H1 (cell line): ENCODE results near the gene PXDN. TPM values are rescaled to one million over a fixed set of nuclear protein-coding genes. Genes with fewer than 3 reads are reported as not detected.
A peak's percentile ranks its signal among the peaks of the same experiment; 100 is the strongest.

Experiments
- CTCF ChIA-PET: fragments of 300-600 bp; sonication (Branson Sonifier 250); formaldehyde crosslinking; loops from one replicate; lab custom pipeline; 2021; ENCODE audit not compliant: partially characterized antibody; lab: Charles Lee
- POLR2A ChIA-PET: fragments of 300-600 bp; sonication (Branson Sonifier 250); formaldehyde crosslinking; loops from one replicate; lab custom pipeline; 2021; ENCODE audit warnings: inconsistent platforms; ENCODE audit not compliant: partially characterized antibody; lab: Charles Lee
- DNase-seq, 2 experiments: peaks; one replicate each; pipeline versions ENCODE4 v3.0.0 to v3.0.0-alpha.2; 2010 to 2022; ENCODE audit warnings: low spot score in 2 of 2, low read depth in 1 of 2, mixed read lengths in 1 of 2
- FAIRE-seq: peaks from 2 replicates; lab custom pipeline; 2011; peaks lifted over from hg19 to GRCh38; lab: Jason Lieb, UNC
- H2AFZ ChIP-seq: 2 replicates; pipeline ENCODE4 v1.8.1; 2012; ENCODE audit warnings: low read length, inconsistent platforms
- H2AK5ac ChIP-seq: 2 replicates; pipeline ENCODE4 v1.6.1; 2013; ENCODE audit warnings: low read depth, low read length
- H2BK120ac ChIP-seq: replicated peaks from 2 replicates; pipeline ENCODE3; 2013; ENCODE audit warnings: low read depth, low read length, inconsistent platforms
- H2BK12ac ChIP-seq: 2 replicates; pipeline ENCODE4 v1.6.1; 2013; ENCODE audit warnings: low read depth, low read length
- H2BK15ac ChIP-seq: 2 replicates; pipeline ENCODE4 v1.6.1; 2013; ENCODE audit warnings: low read length
- H2BK20ac ChIP-seq: 2 replicates; pipeline ENCODE4 v1.6.1; 2013; ENCODE audit warnings: low read length
- H2BK5ac ChIP-seq: 2 replicates; pipeline ENCODE4 v1.6.1; 2013; ENCODE audit warnings: low read depth, low read length
- H3K14ac ChIP-seq: 2 replicates; pipeline ENCODE4 v1.6.1; 2013; ENCODE audit warnings: inconsistent platforms; ENCODE audit not compliant: insufficient read length
- H3K18ac ChIP-seq: 2 replicates; pipeline ENCODE4 v1.6.1; 2013; ENCODE audit warnings: low read length; ENCODE audit errors: extremely low read depth
- H3K23ac ChIP-seq: 2 replicates; pipeline ENCODE4 v1.6.1; 2013; ENCODE audit warnings: inconsistent platforms; ENCODE audit not compliant: insufficient read length
- H3K23me2 ChIP-seq: 2 replicates; pipeline ENCODE4 v1.6.1; 2013; ENCODE audit warnings: low read depth, low read length
- H3K27ac ChIP-seq: 2 replicates; pipeline ENCODE4 v1.6.1; 2011; ENCODE audit warnings: low read depth, low read length, inconsistent platforms
- H3K27me3 ChIP-seq, 4 experiments: replicated peaks in 1 of 4; 1 replicate in 1 of 4; 2 replicates in 3 of 4; pipeline versions ENCODE4 v1.6.1 to v1.8.1; 2011 to 2013; ENCODE audit warnings: low read length in 3 of 4, mild to moderate bottlenecking in 3 of 4, inconsistent platforms in 2 of 4, mixed read lengths in 2 of 4, moderate library complexity in 1 of 4; ENCODE audit not compliant: control insufficient read depth in 3 of 4, insufficient read depth in 3 of 4; ENCODE audit errors: extremely low read depth in 1 of 4
- H3K36me3 ChIP-seq, 4 experiments: 2 replicates each; pipeline versions ENCODE4 v1.6.1 to v1.8.1; 2011 to 2013; ENCODE audit warnings: mild to moderate bottlenecking in 4 of 4, low read length in 3 of 4, moderate library complexity in 2 of 4, control low read depth in 1 of 4, inconsistent platforms in 1 of 4; ENCODE audit not compliant: insufficient read depth in 4 of 4, control insufficient read depth in 2 of 4
- H3K4ac ChIP-seq: replicated peaks from 2 replicates; pipeline ENCODE3; 2013; ENCODE audit warnings: low read length, low read depth, mixed read lengths, inconsistent platforms; ENCODE audit not compliant: insufficient read length
- H3K4me1 ChIP-seq, 4 experiments: replicated peaks in 1 of 4; 1 replicate in 1 of 4; 2 replicates in 3 of 4; pipeline versions ENCODE4 v1.6.1 to v1.8.1; 2011 to 2013; ENCODE audit warnings: low read length in 3 of 4, inconsistent platforms in 2 of 4, mixed read lengths in 1 of 4; ENCODE audit not compliant: insufficient read depth in 4 of 4, control insufficient read depth in 3 of 4
- H3K4me2 ChIP-seq, 2 experiments: 2 replicates each; pipeline versions ENCODE4 v1.6.1 to v1.8.1; 2011 to 2013; ENCODE audit warnings: low read depth in 2 of 2, low read length in 2 of 2, control low read depth in 1 of 2, inconsistent platforms in 1 of 2, mild to moderate bottlenecking in 1 of 2; ENCODE audit not compliant: insufficient read depth in 1 of 2
- H3K4me3 ChIP-seq, 4 experiments: fragments of 200-600, 300-600 bp in 1 of 4; sonication (generic), shearing (Covaris generic), sonication (Bioruptor Twin) in 1 of 4; 2 replicates each; pipeline versions ENCODE4 v1.5.1 to v1.8.1; 2011 to 2016; ENCODE audit warnings: low read length in 4 of 4, low read depth in 3 of 4, control low read depth in 2 of 4, inconsistent platforms in 2 of 4, mild to moderate bottlenecking in 2 of 4, mixed read lengths in 1 of 4, moderate library complexity in 1 of 4; ENCODE audit not compliant: insufficient read depth in 2 of 4; ENCODE audit errors: extremely low read depth in 1 of 4
- H3K56ac ChIP-seq: replicated peaks from 2 replicates; pipeline ENCODE3; 2013; ENCODE audit warnings: low read depth, mild to moderate bottlenecking, mixed read lengths, low read length, inconsistent platforms; ENCODE audit not compliant: insufficient read length
- H3K79me1 ChIP-seq: 2 replicates; pipeline ENCODE4 v1.6.1; 2013; ENCODE audit warnings: low read depth, low read length, control low read depth
- H3K79me2 ChIP-seq, 2 experiments: 2 replicates each; pipeline versions ENCODE4 v1.6.1 to v1.8.1; 2012 to 2013; ENCODE audit warnings: low read length in 2 of 2, mild to moderate bottlenecking in 2 of 2, inconsistent platforms in 1 of 2; ENCODE audit not compliant: insufficient read depth in 2 of 2, control insufficient read depth in 1 of 2
- H3K9ac ChIP-seq, 4 experiments: replicated peaks in 1 of 4; 1 replicate in 1 of 4; 2 replicates in 3 of 4; pipeline versions ENCODE4 v1.6.1 to v1.8.1; 2011 to 2013; ENCODE audit warnings: low read depth in 3 of 4, low read length in 3 of 4, control low read depth in 2 of 4, mild to moderate bottlenecking in 2 of 4, moderate library complexity in 2 of 4, inconsistent platforms in 1 of 4; ENCODE audit errors: extremely low read depth in 1 of 4
- H3K9me3 ChIP-seq, 2 experiments: 2 replicates each; pipeline versions ENCODE4 v1.6.1 to v1.8.1; 2012 to 2013; ENCODE audit warnings: mild to moderate bottlenecking in 2 of 2, moderate library complexity in 2 of 2, control low read depth in 1 of 2, inconsistent platforms in 1 of 2, low read depth in 1 of 2, low read length in 1 of 2, mixed read lengths in 1 of 2; ENCODE audit not compliant: insufficient read depth in 2 of 2
- H4K20me1 ChIP-seq, 2 experiments: replicated peaks in 1 of 2; 2 replicates each; pipeline versions ENCODE3 to v1.8.1; 2011 to 2013; ENCODE audit warnings: inconsistent platforms in 2 of 2, low read length in 2 of 2, mild to moderate bottlenecking in 1 of 2; ENCODE audit not compliant: insufficient read depth in 2 of 2, control insufficient read depth in 1 of 2
- H4K5ac ChIP-seq: 2 replicates; pipeline ENCODE4 v1.6.1; 2013; ENCODE audit warnings: low read length, low read depth, mixed read lengths, inconsistent platforms; ENCODE audit not compliant: insufficient read length
- H4K8ac ChIP-seq: 2 replicates; pipeline ENCODE4 v1.8.0; 2013; ENCODE audit warnings: mild to moderate bottlenecking, moderate library complexity, low read length, inconsistent platforms; ENCODE audit not compliant: insufficient read depth; ENCODE audit errors: extremely low read depth
- H4K91ac ChIP-seq: replicated peaks from 2 replicates; pipeline ENCODE3; 2013; ENCODE audit warnings: low read length, mixed read lengths, inconsistent platforms; ENCODE audit not compliant: insufficient read length
- CEBPB ChIP-seq: IDR thresholded peaks from 2 replicates; pipeline ENCODE4 v1.6.1; 2012; ENCODE audit warnings: low read depth, low read length
- SUZ12 ChIP-seq: fragments of 200-600 bp; sonication (generic); IDR thresholded peaks from 2 replicates; pipeline ENCODE4 v1.6.1; 2012; ENCODE audit warnings: mild to moderate bottlenecking, inconsistent platforms, low read length, moderate library complexity, mixed read lengths
- WGBS, 2 experiments: shearing (Covaris generic) in 1 of 2; methylation state at CpG; one replicate each; pipeline versions ENCODE4 v1.1.6 to v1.1.7; 2013 to 2015; ENCODE audit warnings: low lambda C conversion rate in 2 of 2, mixed read lengths in 2 of 2, inconsistent platforms in 1 of 2, low coverage in 1 of 2, missing lambda C conversion rate in 1 of 2; ENCODE audit not compliant: insufficient replicate concordance in 2 of 2, insufficient coverage in 1 of 2, insufficient read length in 1 of 2; ENCODE audit errors: extremely low coverage in 1 of 2, missing lambda C conversion rate in 1 of 2; 5-methylcytosine and 5-hydroxymethylcytosine counted together
- long read RNA-seq, 2 experiments: library from RNA in 1 of 2; library from capped mRNA in 1 of 2; stranded (forward); transcript quantifications; one replicate each; pipeline ENCODE4 v2.0.0, GENCODE V29; 2021; ENCODE audit warnings: inconsistent platforms in 1 of 2
- polyA minus RNA-seq, 3 experiments: library from RNA; depleted of rRNA, polyadenylated mRNA; stranded (reverse); fragments of >200 nt; gene quantifications; 1 replicate in 2 of 3; 2 replicates in 1 of 3; pipeline ENCODE4 v1.2.3, GENCODE V29; 2011
- polyA plus RNA-seq, 7 experiments: library from polyadenylated mRNA; depleted of rRNA in 3 of 7; stranded (reverse) in 5 of 7; unstranded in 2 of 7; fragments of >200 nt in 5 of 7; fragments of 200-250 nt in 2 of 7; gene quantifications; 1 replicate in 5 of 7; 2 replicates in 1 of 7; 4 replicates in 1 of 7; pipeline versions ENCODE4 v1.2.1 to v1.2.3, GENCODE V29; 2011 to 2013; ENCODE audit warnings: missing spikeins in 2 of 7, mixed read lengths in 2 of 7
- total RNA-seq: library from RNA; stranded (reverse); fragmentation: NEBNext Ultra II Directional; extraction: Animal tissue kit (Norgen Biotek cat#: 25700); gene quantifications from 2 replicates; pipeline ENCODE4 v1.2.1, GENCODE V29; 2021

Gene PXDN, protein sequence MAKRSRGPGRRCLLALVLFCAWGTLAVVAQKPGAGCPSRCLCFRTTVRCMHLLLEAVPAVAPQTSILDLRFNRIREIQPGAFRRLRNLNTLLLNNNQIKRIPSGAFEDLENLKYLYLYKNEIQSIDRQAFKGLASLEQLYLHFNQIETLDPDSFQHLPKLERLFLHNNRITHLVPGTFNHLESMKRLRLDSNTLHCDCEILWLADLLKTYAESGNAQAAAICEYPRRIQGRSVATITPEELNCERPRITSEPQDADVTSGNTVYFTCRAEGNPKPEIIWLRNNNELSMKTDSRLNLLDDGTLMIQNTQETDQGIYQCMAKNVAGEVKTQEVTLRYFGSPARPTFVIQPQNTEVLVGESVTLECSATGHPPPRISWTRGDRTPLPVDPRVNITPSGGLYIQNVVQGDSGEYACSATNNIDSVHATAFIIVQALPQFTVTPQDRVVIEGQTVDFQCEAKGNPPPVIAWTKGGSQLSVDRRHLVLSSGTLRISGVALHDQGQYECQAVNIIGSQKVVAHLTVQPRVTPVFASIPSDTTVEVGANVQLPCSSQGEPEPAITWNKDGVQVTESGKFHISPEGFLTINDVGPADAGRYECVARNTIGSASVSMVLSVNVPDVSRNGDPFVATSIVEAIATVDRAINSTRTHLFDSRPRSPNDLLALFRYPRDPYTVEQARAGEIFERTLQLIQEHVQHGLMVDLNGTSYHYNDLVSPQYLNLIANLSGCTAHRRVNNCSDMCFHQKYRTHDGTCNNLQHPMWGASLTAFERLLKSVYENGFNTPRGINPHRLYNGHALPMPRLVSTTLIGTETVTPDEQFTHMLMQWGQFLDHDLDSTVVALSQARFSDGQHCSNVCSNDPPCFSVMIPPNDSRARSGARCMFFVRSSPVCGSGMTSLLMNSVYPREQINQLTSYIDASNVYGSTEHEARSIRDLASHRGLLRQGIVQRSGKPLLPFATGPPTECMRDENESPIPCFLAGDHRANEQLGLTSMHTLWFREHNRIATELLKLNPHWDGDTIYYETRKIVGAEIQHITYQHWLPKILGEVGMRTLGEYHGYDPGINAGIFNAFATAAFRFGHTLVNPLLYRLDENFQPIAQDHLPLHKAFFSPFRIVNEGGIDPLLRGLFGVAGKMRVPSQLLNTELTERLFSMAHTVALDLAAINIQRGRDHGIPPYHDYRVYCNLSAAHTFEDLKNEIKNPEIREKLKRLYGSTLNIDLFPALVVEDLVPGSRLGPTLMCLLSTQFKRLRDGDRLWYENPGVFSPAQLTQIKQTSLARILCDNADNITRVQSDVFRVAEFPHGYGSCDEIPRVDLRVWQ (N-terminal part only)
- total RNA-seq (131 and 141 TPM in 2 replicates), polyA plus RNA-seq (2011; rRNA removed) (104 and 204 TPM in 2 replicates), polyA minus RNA-seq (2011; rRNA and poly(A)+ RNA removed) (68.1 and 71.5 TPM in 2 replicates)
- 80.0 TPM for polyA plus RNA-seq (2011; cell fraction: cytosol; rRNA removed)
- polyA plus RNA-seq (2011; cell fraction: nucleus; rRNA removed), result 206 TPM
- polyA plus RNA-seq (2012, experiment 1 of 2), result 74.0 to 91.4 TPM (median 80.3 TPM) in 4 replicates
- 31.1 TPM for polyA plus RNA-seq (2012, experiment 2 of 2)
- polyA plus RNA-seq (2013, experiment 1 of 2), result 208 TPM
- 187 TPM for polyA plus RNA-seq (2013, experiment 2 of 2)
- polyA minus RNA-seq (2011; cell fraction: cytosol; rRNA and poly(A)+ RNA removed), result 54.3 TPM
- 58.5 TPM for polyA minus RNA-seq (2011; cell fraction: nucleus; rRNA and poly(A)+ RNA removed)
- long read RNA-seq, experiment 1, partial matches to known transcripts, result 88 of 97 reads
- long read RNA-seq, experiment 1, other reads (novel, unspliced or antisense), result 8 of 97 reads
- long read RNA-seq, experiment 2, partial matches to known transcripts, result 4 of 6 reads
- long read RNA-seq, experiment 2, other reads (novel, unspliced or antisense), result 2 of 6 reads

DNA sequence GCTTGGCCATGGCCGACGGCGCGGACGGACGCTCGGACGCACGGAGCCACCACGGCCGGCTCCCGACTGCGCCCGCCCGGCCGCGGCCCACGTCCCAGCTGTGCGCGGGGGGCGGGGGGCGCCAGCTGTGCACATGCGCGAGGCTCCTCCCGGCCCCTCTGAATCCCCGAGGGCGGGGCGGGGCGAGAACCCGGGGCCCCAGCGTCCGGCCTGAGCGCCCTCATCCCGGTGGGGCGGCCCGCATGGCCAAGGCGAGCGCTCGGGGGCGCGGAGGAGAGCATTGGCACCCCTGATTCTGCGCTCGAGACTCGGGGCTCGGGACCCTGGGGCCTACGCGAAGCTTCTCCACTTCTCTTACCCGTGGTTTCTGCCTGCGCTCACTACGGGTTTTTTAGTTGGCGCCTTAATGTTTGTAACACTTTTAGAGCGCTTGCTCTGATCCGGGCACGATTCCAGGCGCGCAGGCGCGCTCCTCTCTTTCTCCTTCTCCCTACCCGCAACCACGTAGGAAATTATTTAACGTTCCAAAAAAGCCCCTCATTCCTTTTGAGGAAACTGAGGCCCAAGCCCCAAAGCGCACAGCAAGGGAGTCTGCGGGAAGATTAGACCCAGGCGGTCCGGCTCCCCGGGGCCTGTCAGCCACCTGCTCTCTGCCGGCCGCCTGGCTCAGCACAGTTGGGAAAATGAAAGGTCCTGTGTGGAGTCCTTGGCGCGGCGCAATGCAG lies at the start of gene PXDN:
PXDN (minus strand) TSS at position 70 of the 725 bp plus-strand sequence; CDS start at position 10, 60 bp downstream.
- Histone ChIP-seq H3K9ac (peak within 1 kb of the TSS in 3 of 4 experiments; percentile 48 to 69 (median 58); a peak in 4 of 7 replicates), H3K18ac (peak within 1 kb of the TSS; percentile 86)
- FAIRE-seq, result no peak
- TF ChIP-seq CEBPB, result no peak
- TF ChIP-seq SUZ12, result no peak

More for the DNA sequence above, at the start of gene PXDN:
- Histone ChIP-seq H4K8ac (peak within 1 kb of the TSS; percentile 62), H3K4me1 (peaks cover 1 to 24% (median 6%) of the 10 kb centered on the region in 4 experiments; a peak in 5 of 7 replicates), H3K79me1 (peaks cover under 1% of the 10 kb centered on the region; the same call in 1 of the 2 replicates), H2BK12ac (0 out of 2 replicates have a peak within 1 kb of the TSS, but pooled peaks have one; percentile 39), H3K79me2 (peaks cover 7 to 29% of the 10 kb centered on the region in 2 experiments), H3K4ac (no peak within 1 kb of the TSS), H2AK5ac (no peak within 1 kb of the TSS; the same call in 1 of the 2 replicates), H3K23ac (no peak within 1 kb of the TSS), H3K4me2 (peak within 1 kb of the TSS; percentile 76 to 83), H2BK15ac (peak within 1 kb of the TSS; percentile 99; the same call in 1 of the 2 replicates), H3K36me3 (no peaks in the 10 kb centered on the region; a peak in 1 of 8 replicates), H4K91ac (peak within 1 kb of the TSS; percentile 82), H3K27ac (peak within 1 kb of the TSS; percentile 61; the same call in 1 of the 2 replicates), H3K27me3 (peaks cover 0 to 35% (median 13%) of the 10 kb centered on the region in 4 experiments; a peak in 5 of 7 replicates), H3K14ac (no peak within 1 kb of the TSS), H3K9me3 (no peaks in the 10 kb centered on the region), H3K56ac (peak within 1 kb of the TSS; percentile 70), H3K4me3 (peak within 1 kb of the TSS; percentile 77 to 94 (median 81)), H3K23me2 (peaks cover 2% of the 10 kb centered on the region; the same call in 1 of the 2 replicates), H4K20me1 (peaks cover 0 to 16% of the 10 kb centered on the region in 2 experiments), H4K5ac (peak within 1 kb of the TSS; percentile 81), H2BK120ac (no peak within 1 kb of the TSS), H2BK5ac (peak within 1 kb of the TSS; percentile 63; the same call in 1 of the 2 replicates), H2BK20ac (no peak within 1 kb of the TSS), H2AFZ (no peak within 1 kb of the TSS)
- WGBS, 2 experiments, result 6% methylated on average over 58 of the region's 71 CpGs; no CpG with 5 or more reads in 1 of the 2 experiments
- no peak for DNase-seq
- CTCF ChIA-PET, result interaction anchor here (1.2 kb wide), 1 partner anchor 9 kb away, joined by 3 read pairs; no protein-coding TSS in a partner anchor
- POLR2A ChIA-PET, result interaction anchor here (0.8 to 2.0 kb wide), 6 partner anchors 14 to 119 kb away, joined by 3 to 7 read pairs (median 3); no protein-coding TSS in a partner anchor
